ENCODE measurements around the gene TNFAIP8. TPM values are rescaled to one million over a fixed set of nuclear protein-coding genes. Genes with fewer than 3 reads are reported as not detected.
A peak's percentile ranks its signal among the peaks of the same experiment; 100 is the strongest.

Gene TNFAIP8
- total and polyA plus RNA-seq, 4 donors, result 13.7 to 32.2 (median 22.4) TPM

- intact Hi-C loops (cut with DNase I), result no loop called here
These were observed 10.2 kb downstream of the TNFAIP8 start for GRCh38 chr5:119365847-119366539.

GRCh38 chr5:119366540-119366881 is 10.7 kb downstream of the TNFAIP8 start:
- DNase-seq (no peak), ATAC-seq (ENCODE audit: low FRiP score) (no peak)
- H3K36me3 ChIP-seq (ENCODE audit: control insufficient read depth in 1 of 2, insufficient read depth in 2 of 2, low read length in 1 of 2), result no peaks in the 10 kb centered on the region
- no peaks in the 10 kb centered on the region for H3K27me3 ChIP-seq (ENCODE audit: control insufficient read depth in 1 of 2, insufficient read depth in 2 of 2, low read length in 1 of 2)
- H3K27ac ChIP-seq (ENCODE audit: low read depth in 1 of 2, low read length in 2 of 2), result peak overlapping the region; percentile 46 to 73
- H3K4me3 ChIP-seq (ENCODE audit: low read length in 2 of 2), result no peak overlapping the region
- intact Hi-C loops (cut with DNase I), result no loop called here
- no peaks in the 10 kb centered on the region for H3K9me3 ChIP-seq (ENCODE audit: control insufficient read depth, low read length)
- 48 to 51% methylated on average over 2 of the region's 2 CpGs for WGBS, 2 donors
- peaks cover 4 to 12% of the 10 kb centered on the region in 2 donors for H3K4me1 ChIP-seq (ENCODE audit: control insufficient read depth in 1 of 2, insufficient read depth in 2 of 2, low read length in 2 of 2)

More at GRCh38 chr5:119365847-119366539, 10.2 kb downstream of the TNFAIP8 start:
- Histone ChIP-seq H3K9me3 (ENCODE audit: control insufficient read depth, low read length) (no peaks in the 10 kb centered on the region), H3K4me1 (ENCODE audit: control insufficient read depth in 1 of 2, insufficient read depth in 2 of 2, low read length in 2 of 2) (peaks cover 4 to 12% of the 10 kb centered on the region in 2 donors), H3K4me3 (ENCODE audit: low read length in 2 of 2) (no peak overlapping the region), H3K27ac (ENCODE audit: low read depth in 1 of 2, low read length in 2 of 2) (peak overlapping the region; percentile 46 to 73), H3K27me3 (ENCODE audit: control insufficient read depth in 1 of 2, insufficient read depth in 2 of 2, low read length in 1 of 2) (no peaks in the 10 kb centered on the region), H3K36me3 (ENCODE audit: control insufficient read depth in 1 of 2, insufficient read depth in 2 of 2, low read length in 1 of 2) (no peaks in the 10 kb centered on the region)
- DNase-seq (no peak), ATAC-seq (ENCODE audit: low FRiP score) (peak; percentile 43)
- WGBS, 2 donors, result 28 to 36% methylated on average over 3 of the region's 3 CpGs

GRCh38 chr5:119367502-119368237 is 11.9 kb downstream of the TNFAIP8 start:
- H3K27ac ChIP-seq (ENCODE audit: low read depth in 1 of 2, low read length in 2 of 2), result peak overlapping the region in 1 of 2 donors; percentile 52
- ATAC-seq (ENCODE audit: low FRiP score) (no peak), DNase-seq (no peak)
- intact Hi-C loops (cut with DNase I), result no loop called here
- no peak overlapping the region for H3K4me3 ChIP-seq (ENCODE audit: low read length in 2 of 2)
- H3K27me3 ChIP-seq (ENCODE audit: control insufficient read depth in 1 of 2, insufficient read depth in 2 of 2, low read length in 1 of 2), result no peaks in the 10 kb centered on the region
- H3K9me3 ChIP-seq (ENCODE audit: control insufficient read depth, low read length), result no peaks in the 10 kb centered on the region
- 12 to 15% methylated on average over 1 of the region's 1 CpG for WGBS, 2 donors
- H3K36me3 ChIP-seq (ENCODE audit: control insufficient read depth in 1 of 2, insufficient read depth in 2 of 2, low read length in 1 of 2), result no peaks in the 10 kb centered on the region
- H3K4me1 ChIP-seq (ENCODE audit: control insufficient read depth in 1 of 2, insufficient read depth in 2 of 2, low read length in 2 of 2), result peaks cover 6 to 12% of the 10 kb centered on the region in 2 donors

- ATAC-seq (ENCODE audit: low FRiP score) (no peak), DNase-seq (no peak)
- H3K36me3 ChIP-seq (ENCODE audit: control insufficient read depth in 1 of 2, insufficient read depth in 2 of 2, low read length in 1 of 2), result no peaks in the 10 kb centered on the region
- H3K4me3 ChIP-seq (ENCODE audit: low read length in 2 of 2), result no peak overlapping the region
- H3K27ac ChIP-seq (ENCODE audit: low read depth in 1 of 2, low read length in 2 of 2), result peak overlapping the region in 1 of 2 donors; percentile 52
- no peaks in the 10 kb centered on the region for H3K27me3 ChIP-seq (ENCODE audit: control insufficient read depth in 1 of 2, insufficient read depth in 2 of 2, low read length in 1 of 2)
- peaks cover 6 to 12% of the 10 kb centered on the region in 2 donors for H3K4me1 ChIP-seq (ENCODE audit: control insufficient read depth in 1 of 2, insufficient read depth in 2 of 2, low read length in 2 of 2)
- 56 to 67% methylated on average over 4 of the region's 4 CpGs for WGBS, 2 donors
- no peaks in the 10 kb centered on the region for H3K9me3 ChIP-seq (ENCODE audit: control insufficient read depth, low read length)
- intact Hi-C loops (cut with DNase I), result no loop called here
These were observed 12.4 kb downstream of the TNFAIP8 start for GRCh38 chr5:119368238-119368630.

- Histone ChIP-seq H3K4me1 (ENCODE audit: control insufficient read depth in 1 of 2, insufficient read depth in 2 of 2, low read length in 2 of 2) (peaks cover 7 to 12% of the 10 kb centered on the region in 2 donors), H3K9me3 (ENCODE audit: control insufficient read depth, low read length) (no peaks in the 10 kb centered on the region), H3K27me3 (ENCODE audit: control insufficient read depth in 1 of 2, insufficient read depth in 2 of 2, low read length in 1 of 2) (no peaks in the 10 kb centered on the region), H3K36me3 (ENCODE audit: control insufficient read depth in 1 of 2, insufficient read depth in 2 of 2, low read length in 1 of 2) (no peaks in the 10 kb centered on the region), H3K27ac (ENCODE audit: low read depth in 1 of 2, low read length in 2 of 2) (no peak overlapping the region), H3K4me3 (ENCODE audit: low read length in 2 of 2) (no peak overlapping the region)
- WGBS, 2 donors, result 60 to 77% methylated on average over 1 of the region's 1 CpG
- DNase-seq, result no peak
- no peak for ATAC-seq (ENCODE audit: low FRiP score)
- intact Hi-C loops (cut with DNase I), result no loop called here
These were observed 14.7 kb downstream of the TNFAIP8 start for GRCh38 chr5:119370486-119370885.

- no peak overlapping the region for H3K27ac ChIP-seq (ENCODE audit: low read depth in 1 of 2, low read length in 2 of 2)
- peaks cover 4 to 9% of the 10 kb centered on the region in 2 donors for H3K4me1 ChIP-seq (ENCODE audit: control insufficient read depth in 1 of 2, insufficient read depth in 2 of 2, low read length in 2 of 2)
- 66 to 76% methylated on average over 4 of the region's 4 CpGs for WGBS, 2 donors
- H3K36me3 ChIP-seq (ENCODE audit: control insufficient read depth in 1 of 2, insufficient read depth in 2 of 2, low read length in 1 of 2), result no peaks in the 10 kb centered on the region
- no peaks in the 10 kb centered on the region for H3K9me3 ChIP-seq (ENCODE audit: control insufficient read depth, low read length)
- intact Hi-C loops (cut with DNase I), result no loop called here
- H3K4me3 ChIP-seq (ENCODE audit: low read length in 2 of 2), result no peak overlapping the region
- no peaks in the 10 kb centered on the region for H3K27me3 ChIP-seq (ENCODE audit: control insufficient read depth in 1 of 2, insufficient read depth in 2 of 2, low read length in 1 of 2)
- ATAC-seq (ENCODE audit: low FRiP score), result no peak
- DNase-seq, result no peak
These were observed 15.3 kb downstream of the TNFAIP8 start for GRCh38 chr5:119371146-119371545.

- WGBS, 2 donors, result 80% methylated on average over 4 of the region's 4 CpGs
- H3K27ac ChIP-seq (ENCODE audit: low read depth in 1 of 2, low read length in 2 of 2), result no peak overlapping the region
- ATAC-seq (ENCODE audit: low FRiP score) (no peak), DNase-seq (no peak)
- H3K36me3 ChIP-seq (ENCODE audit: control insufficient read depth in 1 of 2, insufficient read depth in 2 of 2, low read length in 1 of 2), result no peaks in the 10 kb centered on the region
- H3K4me3 ChIP-seq (ENCODE audit: low read length in 2 of 2), result no peak overlapping the region
- intact Hi-C loops (cut with DNase I), result no loop called here
- peaks cover 0 to 8% of the 10 kb centered on the region in 2 donors for H3K4me1 ChIP-seq (ENCODE audit: control insufficient read depth in 1 of 2, insufficient read depth in 2 of 2, low read length in 2 of 2)
- H3K9me3 ChIP-seq (ENCODE audit: control insufficient read depth, low read length), result no peaks in the 10 kb centered on the region
- H3K27me3 ChIP-seq (ENCODE audit: control insufficient read depth in 1 of 2, insufficient read depth in 2 of 2, low read length in 1 of 2), result no peaks in the 10 kb centered on the region
These were observed 17.6 kb downstream of the TNFAIP8 start for GRCh38 chr5:119373449-119373858.

GRCh38 chr5:119374901-119375300 is 19.1 kb downstream of the TNFAIP8 start:
- ATAC-seq (ENCODE audit: low FRiP score) (no peak), DNase-seq (no peak)
- no peak overlapping the region for H3K27ac ChIP-seq (ENCODE audit: low read depth in 1 of 2, low read length in 2 of 2)
- intact Hi-C loops (cut with DNase I), result no loop called here
- 47 to 63% methylated on average over 2 of the region's 2 CpGs for WGBS, 2 donors
- no peak overlapping the region for H3K4me3 ChIP-seq (ENCODE audit: low read length in 2 of 2)
- H3K36me3 ChIP-seq (ENCODE audit: control insufficient read depth in 1 of 2, insufficient read depth in 2 of 2, low read length in 1 of 2), result no peaks in the 10 kb centered on the region
- no peaks in the 10 kb centered on the region for H3K9me3 ChIP-seq (ENCODE audit: control insufficient read depth, low read length)
- H3K27me3 ChIP-seq (ENCODE audit: control insufficient read depth in 1 of 2, insufficient read depth in 2 of 2, low read length in 1 of 2), result no peaks in the 10 kb centered on the region
- H3K4me1 ChIP-seq (ENCODE audit: control insufficient read depth in 1 of 2, insufficient read depth in 2 of 2, low read length in 2 of 2), result peaks cover 0 to 8% of the 10 kb centered on the region in 2 donors

GRCh38 chr5:119377066-119377465 is 21.2 kb downstream of the TNFAIP8 start:
- DNase-seq (no peak), ATAC-seq (ENCODE audit: low FRiP score) (no peak)
- WGBS, 2 donors, result 95 to 97% methylated on average over 1 of the region's 1 CpG
- Histone ChIP-seq H3K27me3 (ENCODE audit: control insufficient read depth in 1 of 2, insufficient read depth in 2 of 2, low read length in 1 of 2) (no peaks in the 10 kb centered on the region), H3K4me1 (ENCODE audit: control insufficient read depth in 1 of 2, insufficient read depth in 2 of 2, low read length in 2 of 2) (peaks cover 0 to 5% of the 10 kb centered on the region in 2 donors), H3K4me3 (ENCODE audit: low read length in 2 of 2) (no peak overlapping the region), H3K27ac (ENCODE audit: low read depth in 1 of 2, low read length in 2 of 2) (no peak overlapping the region), H3K9me3 (ENCODE audit: control insufficient read depth, low read length) (no peaks in the 10 kb centered on the region), H3K36me3 (ENCODE audit: control insufficient read depth in 1 of 2, insufficient read depth in 2 of 2, low read length in 1 of 2) (no peaks in the 10 kb centered on the region)
- intact Hi-C loops (cut with DNase I), result no loop called here

All from aorta (tissue), 5 donors.